ENCODE results near the gene COMP.

Gene COMP

DNA sequence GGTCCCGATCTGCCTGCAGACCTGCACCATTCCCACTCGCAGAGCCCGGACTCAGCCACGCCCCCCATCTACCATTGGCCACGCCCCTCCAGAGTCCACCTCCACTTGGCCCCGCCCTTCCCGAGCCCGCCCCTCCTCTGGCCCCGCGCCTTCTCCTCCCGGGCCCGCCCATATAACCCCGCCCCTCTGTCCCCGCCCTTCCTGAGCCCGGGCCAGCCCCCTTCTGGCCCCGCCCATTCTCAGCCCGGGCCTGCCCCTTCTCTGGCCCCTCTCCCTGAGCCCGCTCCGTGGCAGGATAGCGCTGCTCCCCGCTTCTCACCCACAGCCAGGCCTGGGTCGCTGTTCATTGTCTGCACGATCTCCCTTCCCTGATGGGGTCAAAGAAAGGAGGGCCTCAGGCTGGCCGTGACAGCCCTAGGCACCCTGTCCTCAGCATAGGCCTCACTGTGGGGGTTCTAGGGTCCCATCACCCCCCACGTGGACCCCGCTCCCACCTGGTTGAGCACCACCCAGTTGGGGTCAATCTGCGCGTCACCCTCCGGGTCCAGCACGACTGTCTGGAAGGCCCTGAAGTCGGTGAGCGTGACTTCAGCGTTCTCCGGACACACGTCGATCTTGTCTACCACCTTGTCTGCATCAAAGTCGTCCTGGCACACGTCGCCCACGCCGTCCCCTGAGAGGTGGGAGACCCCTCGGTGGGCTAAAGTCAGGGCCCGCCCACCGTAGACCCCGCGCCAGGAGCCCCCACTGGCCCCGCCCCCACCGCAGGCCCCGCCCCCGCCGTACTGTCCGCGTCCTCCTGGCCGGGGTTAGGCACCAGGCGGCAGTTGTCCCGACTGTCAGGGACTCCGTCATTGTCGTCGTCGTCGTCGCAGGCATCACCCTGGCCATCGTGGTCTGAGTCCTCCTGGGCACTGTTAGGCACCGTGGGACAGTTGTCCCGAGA, 5.7 kb downstream of the COMP start:
- no peak overlapping the region for H2AFZ ChIP-seq (ENCODE audit: low read depth, low read length, severe bottlenecking)

DNA sequence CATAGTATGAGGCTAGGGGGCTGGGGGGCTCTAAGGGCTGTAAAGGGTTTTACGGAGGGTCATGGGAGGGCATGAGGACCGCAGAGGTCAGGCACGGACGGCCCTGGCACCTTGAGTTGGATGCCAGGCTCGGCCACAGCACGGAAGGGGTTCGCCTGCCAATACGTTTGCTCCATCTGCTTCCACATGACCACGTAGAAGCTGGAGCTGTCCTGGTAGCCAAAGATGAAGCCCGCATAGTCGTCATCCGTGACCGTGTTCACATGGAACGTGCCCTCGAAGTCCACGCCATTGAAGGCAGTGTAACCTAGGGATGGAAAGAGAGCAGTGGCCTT, 6.4 kb downstream of the COMP start:
- no peaks in the 10 kb centered on the region for H3K9me2 ChIP-seq (replicated peaks; ENCODE audit: insufficient read depth, low read length)
- H3K4me2 ChIP-seq (ENCODE audit: low read depth, low read length, poor library complexity, severe bottlenecking) = no peak overlapping the region
- no peaks in the 10 kb centered on the region for H3K27me3 ChIP-seq (ENCODE audit: low read length)
- no peak overlapping the region for H3K4me3 ChIP-seq (ENCODE audit: insufficient read depth, low read length, poor library complexity, severe bottlenecking)
- H3K9ac ChIP-seq (ENCODE audit: low read length) = no peak overlapping the region
- H4K20me1 ChIP-seq (ENCODE audit: low read depth, low read length) = no peaks in the 10 kb centered on the region
- H3F3A ChIP-seq (ENCODE audit: insufficient read depth) = no peaks in the 10 kb centered on the region
- H2AFZ ChIP-seq (ENCODE audit: low read depth, low read length, severe bottlenecking) = no peak overlapping the region
- no peaks in the 10 kb centered on the region for H3K79me2 ChIP-seq (ENCODE audit: insufficient read depth, low read length)
- TF ChIP-seq, protein P1, sequence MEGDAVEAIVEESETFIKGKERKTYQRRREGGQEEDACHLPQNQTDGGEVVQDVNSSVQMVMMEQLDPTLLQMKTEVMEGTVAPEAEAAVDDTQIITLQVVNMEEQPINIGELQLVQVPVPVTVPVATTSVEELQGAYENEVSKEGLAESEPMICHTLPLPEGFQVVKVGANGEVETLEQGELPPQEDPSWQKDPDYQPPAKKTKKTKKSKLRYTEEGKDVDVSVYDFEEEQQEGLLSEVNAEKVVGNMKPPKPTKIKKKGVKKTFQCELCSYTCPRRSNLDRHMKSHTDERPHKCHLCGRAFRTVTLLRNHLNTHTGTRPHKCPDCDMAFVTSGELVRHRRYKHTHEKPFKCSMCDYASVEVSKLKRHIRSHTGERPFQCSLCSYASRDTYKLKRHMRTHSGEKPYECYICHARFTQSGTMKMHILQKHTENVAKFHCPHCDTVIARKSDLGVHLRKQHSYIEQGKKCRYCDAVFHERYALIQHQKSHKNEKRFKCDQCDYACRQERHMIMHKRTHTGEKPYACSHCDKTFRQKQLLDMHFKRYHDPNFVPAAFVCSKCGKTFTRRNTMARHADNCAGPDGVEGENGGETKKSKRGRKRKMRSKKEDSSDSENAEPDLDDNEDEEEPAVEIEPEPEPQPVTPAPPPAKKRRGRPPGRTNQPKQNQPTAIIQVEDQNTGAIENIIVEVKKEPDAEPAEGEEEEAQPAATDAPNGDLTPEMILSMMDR (IDR thresholded peaks at IDR 0.05; ENCODE audit: insufficient read depth, low read length, poor library complexity, severe bottlenecking) = no peak
- no peak for TF ChIP-seq EZH2phosphoT487 (conservative IDR thresholded peaks at IDR 0.05; ENCODE audit: low read length)
- H3K36me3 ChIP-seq (ENCODE audit: low read length) = no peaks in the 10 kb centered on the region
- H3K27ac ChIP-seq (ENCODE audit: low read depth, low read length) = no peak overlapping the region
- H3K9me3 ChIP-seq (ENCODE audit: insufficient read depth, low read length) = no peaks in the 10 kb centered on the region

More for the DNA sequence above, 5.7 kb downstream of the COMP start:
- no peak overlapping the region for H3K4me3 ChIP-seq (ENCODE audit: insufficient read depth, low read length, poor library complexity, severe bottlenecking)
- H3K9me2 ChIP-seq (replicated peaks; ENCODE audit: insufficient read depth, low read length) = no peaks in the 10 kb centered on the region
- H4K20me1 ChIP-seq (ENCODE audit: low read depth, low read length) = no peaks in the 10 kb centered on the region
- no peaks in the 10 kb centered on the region for H3K36me3 ChIP-seq (ENCODE audit: low read length)
- H3K9me3 ChIP-seq (ENCODE audit: insufficient read depth, low read length) = no peaks in the 10 kb centered on the region
- TF ChIP-seq, protein P1 (IDR thresholded peaks at IDR 0.05; ENCODE audit: insufficient read depth, low read length, poor library complexity, severe bottlenecking) = no peak
- no peak for TF ChIP-seq EZH2phosphoT487 (conservative IDR thresholded peaks at IDR 0.05; ENCODE audit: low read length)
- H3K79me2 ChIP-seq (ENCODE audit: insufficient read depth, low read length) = no peaks in the 10 kb centered on the region
- no peaks in the 10 kb centered on the region for H3F3A ChIP-seq (ENCODE audit: insufficient read depth)
- H3K27ac ChIP-seq (ENCODE audit: low read depth, low read length) = no peak overlapping the region
- no peaks in the 10 kb centered on the region for H3K27me3 ChIP-seq (ENCODE audit: low read length)
- H3K9ac ChIP-seq (ENCODE audit: low read length) = no peak overlapping the region
- H3K4me2 ChIP-seq (ENCODE audit: low read depth, low read length, poor library complexity, severe bottlenecking) = no peak overlapping the region

DNA sequence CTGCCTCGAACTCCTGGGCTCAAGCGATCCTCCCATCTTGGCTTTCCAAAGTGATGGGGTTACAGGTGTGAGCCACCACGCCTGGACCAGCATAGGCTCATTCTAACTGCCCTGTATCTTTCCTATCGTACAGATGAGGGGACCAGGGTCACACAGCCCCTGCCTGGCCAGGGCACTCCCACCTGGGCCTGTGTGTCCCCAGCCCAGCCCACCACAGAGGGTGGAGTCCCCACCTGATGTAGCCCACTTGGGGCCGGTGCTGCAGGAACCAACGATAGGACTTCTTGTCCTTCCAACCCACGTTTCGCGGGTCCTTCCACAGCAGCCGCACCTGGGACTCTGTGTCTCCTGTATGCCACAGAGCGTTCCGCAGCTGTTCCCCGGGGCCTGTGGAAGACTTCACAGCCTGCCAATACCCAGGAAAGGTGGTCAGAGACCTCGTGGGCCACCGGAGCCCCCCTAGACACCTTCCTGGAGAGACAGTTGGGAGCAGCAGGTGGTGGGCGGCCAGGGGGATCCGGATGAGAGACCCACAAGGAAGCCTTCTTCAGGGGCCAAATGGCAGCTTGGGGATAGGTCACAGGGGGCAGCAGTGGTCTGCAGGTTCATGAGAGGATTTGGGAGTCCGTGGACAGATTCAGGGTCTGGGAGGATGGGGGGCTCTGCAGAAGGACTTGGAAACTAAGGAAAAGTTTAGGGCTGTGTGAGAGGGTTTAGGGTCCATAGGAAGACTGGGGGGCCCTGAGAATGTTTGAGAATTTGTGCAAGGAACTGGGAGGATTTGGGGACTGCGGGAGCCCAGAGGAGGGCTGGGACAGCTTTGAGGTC, 6.9 kb downstream of the COMP start:
- Histone ChIP-seq H2AFZ (ENCODE audit: low read depth, low read length, severe bottlenecking) (no peak overlapping the region), H3K27ac (ENCODE audit: low read depth, low read length) (no peak overlapping the region), H3K9ac (ENCODE audit: low read length) (no peak overlapping the region), H3K36me3 (ENCODE audit: low read length) (no peaks in the 10 kb centered on the region), H4K20me1 (ENCODE audit: low read depth, low read length) (no peaks in the 10 kb centered on the region), H3K4me2 (ENCODE audit: low read depth, low read length, poor library complexity, severe bottlenecking) (no peak overlapping the region), H3F3A (ENCODE audit: insufficient read depth) (no peaks in the 10 kb centered on the region), H3K9me3 (ENCODE audit: insufficient read depth, low read length) (no peaks in the 10 kb centered on the region), H3K9me2 (replicated peaks; ENCODE audit: insufficient read depth, low read length) (no peaks in the 10 kb centered on the region), H3K27me3 (ENCODE audit: low read length) (no peaks in the 10 kb centered on the region), H3K4me3 (ENCODE audit: insufficient read depth, low read length, poor library complexity, severe bottlenecking) (no peak overlapping the region), H3K79me2 (ENCODE audit: insufficient read depth, low read length) (no peaks in the 10 kb centered on the region)
- no peak for TF ChIP-seq EZH2phosphoT487 (conservative IDR thresholded peaks at IDR 0.05; ENCODE audit: low read length)
- TF ChIP-seq, protein P1 (IDR thresholded peaks at IDR 0.05; ENCODE audit: insufficient read depth, low read length, poor library complexity, severe bottlenecking) = no peak
